HL-60 (cell line): Measurements from ENCODE around the gene CILP2.

Experiments used
- DNase-seq, 2 experiments: peaks; one replicate each; pipeline ENCODE4 v3.0.0-alpha.2; 2010 to 2020; ENCODE audit warnings: low read depth in 1 of 2, low spot score in 1 of 2
- H3K27ac ChIP-seq: fragments of 250-450 bp; sonication (Bioruptor Pico); replicated peaks from 2 replicates; pipeline ENCODE4 v1.5.1; 2020; ENCODE audit warnings: mild to moderate bottlenecking, moderate library complexity
- H3K27me3 ChIP-seq: fragments of 250-450 bp; sonication (Bioruptor Pico); 2 replicates; pipeline ENCODE4 v1.5.1; 2021; ENCODE audit warnings: mild to moderate bottlenecking, moderate library complexity; ENCODE audit not compliant: insufficient read depth, poor library complexity, severe bottlenecking
- H3K4me3 ChIP-seq: replicated peaks from 2 replicates; pipeline ENCODE4 v1.5.1; 2011; ENCODE audit warnings: mild to moderate bottlenecking, control low read depth, low read length; ENCODE audit not compliant: insufficient read depth
- GABPA ChIP-seq: IDR thresholded peaks from 2 replicates; pipeline ENCODE4 v1.6.1; 2012; ENCODE audit warnings: low read depth
- POLR2AphosphoS5 ChIP-seq: IDR thresholded peaks from 2 replicates; pipeline ENCODE4 v1.6.1; 2012; ENCODE audit warnings: low read depth
- SPI1 ChIP-seq: IDR thresholded peaks from 2 replicates; pipeline ENCODE4 v1.6.1; 2012; ENCODE audit warnings: low read depth, mild to moderate bottlenecking, borderline replicate concordance
- TF ChIP-seq, protein P1 (sequence below): IDR thresholded peaks from 2 replicates; pipeline ENCODE4 v1.6.1; 2012; ENCODE audit warnings: low read depth; ENCODE audit not compliant: insufficient replicate concordance
- TF ChIP-seq, protein P2 (sequence below): IDR thresholded peaks from one replicate; pipeline ENCODE4 v1.5.1; 2011; ENCODE audit warnings: low read length, control low read depth, inconsistent platforms; ENCODE audit not compliant: insufficient read depth

CILP2 gene

DNA sequence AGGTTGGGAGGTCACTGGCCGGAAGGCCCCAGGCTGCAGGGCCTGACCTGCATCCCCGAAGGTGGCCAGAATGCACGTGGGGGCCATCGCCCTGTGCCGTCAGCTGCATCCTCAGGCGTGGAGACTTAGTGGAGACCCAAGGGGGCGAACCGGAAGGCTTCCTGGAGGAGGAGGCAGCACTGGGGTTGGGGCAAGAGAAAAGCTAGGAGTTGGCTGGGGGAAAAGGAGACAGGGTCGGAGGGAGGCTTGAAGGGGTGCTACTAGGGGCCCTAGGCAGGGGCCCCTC lies 10.8 kb upstream of the CILP2 start:
- H3K27me3 ChIP-seq: no peaks in the 10 kb centered on the region
- TF ChIP-seq, protein P1, sequence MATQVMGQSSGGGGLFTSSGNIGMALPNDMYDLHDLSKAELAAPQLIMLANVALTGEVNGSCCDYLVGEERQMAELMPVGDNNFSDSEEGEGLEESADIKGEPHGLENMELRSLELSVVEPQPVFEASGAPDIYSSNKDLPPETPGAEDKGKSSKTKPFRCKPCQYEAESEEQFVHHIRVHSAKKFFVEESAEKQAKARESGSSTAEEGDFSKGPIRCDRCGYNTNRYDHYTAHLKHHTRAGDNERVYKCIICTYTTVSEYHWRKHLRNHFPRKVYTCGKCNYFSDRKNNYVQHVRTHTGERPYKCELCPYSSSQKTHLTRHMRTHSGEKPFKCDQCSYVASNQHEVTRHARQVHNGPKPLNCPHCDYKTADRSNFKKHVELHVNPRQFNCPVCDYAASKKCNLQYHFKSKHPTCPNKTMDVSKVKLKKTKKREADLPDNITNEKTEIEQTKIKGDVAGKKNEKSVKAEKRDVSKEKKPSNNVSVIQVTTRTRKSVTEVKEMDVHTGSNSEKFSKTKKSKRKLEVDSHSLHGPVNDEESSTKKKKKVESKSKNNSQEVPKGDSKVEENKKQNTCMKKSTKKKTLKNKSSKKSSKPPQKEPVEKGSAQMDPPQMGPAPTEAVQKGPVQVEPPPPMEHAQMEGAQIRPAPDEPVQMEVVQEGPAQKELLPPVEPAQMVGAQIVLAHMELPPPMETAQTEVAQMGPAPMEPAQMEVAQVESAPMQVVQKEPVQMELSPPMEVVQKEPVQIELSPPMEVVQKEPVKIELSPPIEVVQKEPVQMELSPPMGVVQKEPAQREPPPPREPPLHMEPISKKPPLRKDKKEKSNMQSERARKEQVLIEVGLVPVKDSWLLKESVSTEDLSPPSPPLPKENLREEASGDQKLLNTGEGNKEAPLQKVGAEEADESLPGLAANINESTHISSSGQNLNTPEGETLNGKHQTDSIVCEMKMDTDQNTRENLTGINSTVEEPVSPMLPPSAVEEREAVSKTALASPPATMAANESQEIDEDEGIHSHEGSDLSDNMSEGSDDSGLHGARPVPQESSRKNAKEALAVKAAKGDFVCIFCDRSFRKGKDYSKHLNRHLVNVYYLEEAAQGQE: no peak
- TF ChIP-seq GABPA (no peak), POLR2AphosphoS5 (no peak), SPI1 (no peak)
- TF ChIP-seq, protein P2, sequence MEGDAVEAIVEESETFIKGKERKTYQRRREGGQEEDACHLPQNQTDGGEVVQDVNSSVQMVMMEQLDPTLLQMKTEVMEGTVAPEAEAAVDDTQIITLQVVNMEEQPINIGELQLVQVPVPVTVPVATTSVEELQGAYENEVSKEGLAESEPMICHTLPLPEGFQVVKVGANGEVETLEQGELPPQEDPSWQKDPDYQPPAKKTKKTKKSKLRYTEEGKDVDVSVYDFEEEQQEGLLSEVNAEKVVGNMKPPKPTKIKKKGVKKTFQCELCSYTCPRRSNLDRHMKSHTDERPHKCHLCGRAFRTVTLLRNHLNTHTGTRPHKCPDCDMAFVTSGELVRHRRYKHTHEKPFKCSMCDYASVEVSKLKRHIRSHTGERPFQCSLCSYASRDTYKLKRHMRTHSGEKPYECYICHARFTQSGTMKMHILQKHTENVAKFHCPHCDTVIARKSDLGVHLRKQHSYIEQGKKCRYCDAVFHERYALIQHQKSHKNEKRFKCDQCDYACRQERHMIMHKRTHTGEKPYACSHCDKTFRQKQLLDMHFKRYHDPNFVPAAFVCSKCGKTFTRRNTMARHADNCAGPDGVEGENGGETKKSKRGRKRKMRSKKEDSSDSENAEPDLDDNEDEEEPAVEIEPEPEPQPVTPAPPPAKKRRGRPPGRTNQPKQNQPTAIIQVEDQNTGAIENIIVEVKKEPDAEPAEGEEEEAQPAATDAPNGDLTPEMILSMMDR: no peak
- no peak for DNase-seq
- H3K4me3 ChIP-seq: no peak overlapping the region
- H3K27ac ChIP-seq: no peak overlapping the region

DNA sequence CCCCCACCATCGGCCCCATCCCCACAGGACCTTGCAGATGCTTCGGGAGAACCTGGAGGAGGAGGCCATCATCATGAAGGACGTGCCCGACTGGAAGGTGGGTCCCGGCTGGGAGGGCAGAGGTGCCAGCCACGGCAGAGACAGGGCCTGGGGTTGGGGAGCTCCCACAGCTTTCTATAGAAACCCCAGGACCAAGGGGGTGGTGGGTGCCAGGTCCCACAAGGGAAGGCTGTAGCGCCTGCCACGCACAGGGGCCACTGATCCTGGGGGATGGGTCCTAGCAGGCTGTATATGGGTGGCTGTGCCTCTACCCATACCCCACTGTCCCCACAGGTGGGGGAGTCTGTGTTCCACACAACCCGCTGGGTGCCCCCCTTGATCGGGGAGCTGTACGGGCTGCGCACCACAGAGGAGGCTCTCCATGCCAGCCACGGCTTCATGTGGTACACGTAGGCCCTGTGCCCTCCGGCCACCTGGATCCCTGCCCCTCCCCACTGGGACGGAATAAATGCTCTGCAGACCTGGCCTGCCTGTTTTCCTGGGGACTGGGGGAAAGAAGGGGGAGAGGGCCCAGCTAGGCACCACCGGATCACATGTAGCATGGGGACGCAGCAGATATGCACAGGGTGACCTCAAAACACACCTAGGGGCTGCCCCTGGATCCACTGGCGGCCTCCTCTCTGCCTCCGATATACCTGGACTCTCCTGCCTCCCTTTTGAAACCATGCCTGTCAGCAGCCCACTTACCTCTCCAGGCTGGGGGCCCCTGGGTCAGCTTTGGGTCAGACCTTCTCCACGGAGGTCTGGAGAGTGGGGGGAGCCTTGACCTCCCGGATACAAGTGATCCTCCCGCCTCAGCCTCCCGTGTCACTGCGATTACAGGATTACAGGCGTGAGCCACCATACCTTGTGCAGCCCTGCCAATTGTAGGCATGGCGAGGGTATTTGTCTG lies 10.1 kb upstream of the CILP2 start:
- Histone ChIP-seq H3K4me3 (no peak overlapping the region), H3K27ac (no peak overlapping the region), H3K27me3 (no peaks in the 10 kb centered on the region)
- TF ChIP-seq, protein P1: no peak
- no peak for TF ChIP-seq GABPA
- TF ChIP-seq POLR2AphosphoS5: peak; percentile 18; the same call in 1 of the 2 replicates
- TF ChIP-seq SPI1: no peak
- TF ChIP-seq, protein P2: no peak
- DNase-seq: no peak

DNA sequence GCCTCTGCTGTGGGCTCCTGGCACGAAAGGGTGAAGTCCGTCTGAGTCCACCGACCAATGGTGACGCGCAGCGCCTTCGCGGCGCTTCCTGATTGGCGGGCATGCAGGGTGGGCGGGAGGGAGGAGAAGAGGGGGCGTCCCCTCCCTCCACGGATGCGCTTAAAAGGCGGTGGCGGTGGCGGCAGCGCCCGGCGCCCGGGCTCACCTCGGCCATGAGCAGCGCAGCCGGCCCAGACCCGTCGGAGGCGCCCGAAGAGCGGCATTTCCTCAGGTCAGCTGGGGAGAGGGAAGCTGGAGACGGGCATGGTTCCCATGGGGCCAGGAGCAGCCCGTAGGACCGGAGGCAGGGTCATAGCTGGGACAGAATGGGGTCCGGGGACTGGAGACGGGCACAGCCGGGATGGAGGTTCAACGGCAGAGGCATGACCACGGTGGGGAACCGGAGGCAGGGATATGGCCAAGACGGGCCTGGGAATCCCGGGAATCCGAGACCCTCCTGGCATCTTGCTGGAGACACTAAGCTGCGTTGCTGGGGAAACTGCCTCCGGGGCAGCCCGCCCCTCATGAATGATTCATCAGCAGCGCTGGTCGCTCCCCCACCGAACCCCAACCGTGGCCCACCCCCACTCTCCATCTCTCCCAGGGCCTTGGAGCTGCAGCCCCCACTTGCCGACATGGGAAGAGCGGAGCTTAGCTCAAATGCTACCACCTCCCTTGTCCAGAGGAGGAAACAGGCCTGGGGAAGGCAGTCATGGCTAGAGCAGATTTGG lies 9.2 kb upstream of the CILP2 start, which contains the start of gene YJEFN3:
Gene YJEFN3, plus strand, starts transcription at position 191 of the 770 bp plus-strand sequence. Its CDS starts 22 bp downstream, at position 213.
- Histone ChIP-seq H3K4me3 (no peak within 1 kb of the TSS), H3K27ac (no peak within 1 kb of the TSS), H3K27me3 (no peaks in the 10 kb centered on the region)
- no peak for DNase-seq
- TF ChIP-seq, protein P2: no peak
